Activated T-cell treated with anti-CD3 and anti-CD28 coated beads for 24 hours (primary cell): ENCODE measurements around the gene SUSD3.
"Not testable (repeated sequence)": the region's sequence is repeated elsewhere in the genome, so short reads cannot be mapped to it uniquely, and the experiment has no call there.

Experiments
- DNase-seq: peaks from one replicate; pipeline ENCODE4 v3.0.0-alpha.2; 2020; ENCODE audit warnings: low read depth

SUSD3 gene

GRCh38 chr9:93058355-93059010 lies at the start of gene SUSD3:
TSS of gene SUSD3 (plus strand) at chr9:93058701. CDS start at chr9:93058743, 42 bp downstream.
- peak; percentile 54 for DNase-seq

GRCh38 chr9:93009337-93010015 lies 49.0 kb upstream of the SUSD3 start:
- no peak for DNase-seq

GRCh38 chr9:93010056-93010455 lies 48.4 kb upstream of the SUSD3 start:
- DNase-seq: no peak

GRCh38 chr9:93010704-93011103 lies 47.8 kb upstream of the SUSD3 start:
- DNase-seq: no peak

- no peak for DNase-seq
These were observed 47.4 kb upstream of the SUSD3 start for GRCh38 chr9:93011114-93011513.

- DNase-seq: no peak
These were observed 45.3 kb upstream of the SUSD3 start for GRCh38 chr9:93012963-93013855.

- DNase-seq: no peak
These were observed 44.5 kb upstream of the SUSD3 start for GRCh38 chr9:93013856-93014582.

GRCh38 chr9:93015190-93015589 lies 43.3 kb upstream of the SUSD3 start:
- not testable (repeated sequence) for DNase-seq

GRCh38 chr9:93017621-93018020 lies 40.9 kb upstream of the SUSD3 start:
- DNase-seq: no peak

GRCh38 chr9:93020151-93020550 lies 38.4 kb upstream of the SUSD3 start:
- no peak for DNase-seq

GRCh38 chr9:93020771-93021670 lies 37.5 kb upstream of the SUSD3 start:
- DNase-seq: no peak

- DNase-seq: no peak
These were observed 36.4 kb upstream of the SUSD3 start for GRCh38 chr9:93022066-93022465.

- no peak for DNase-seq
These were observed 35.6 kb upstream of the SUSD3 start for GRCh38 chr9:93022721-93023520.

- no peak for DNase-seq
These were observed 35.0 kb upstream of the SUSD3 start for GRCh38 chr9:93023521-93023815.

GRCh38 chr9:93024646-93024910 lies 33.9 kb upstream of the SUSD3 start:
- DNase-seq: no peak

GRCh38 chr9:93024986-93025630 lies 33.4 kb upstream of the SUSD3 start:
- no peak for DNase-seq

- no peak for DNase-seq
These were observed 32.8 kb upstream of the SUSD3 start for GRCh38 chr9:93025736-93026135.

- no peak for DNase-seq
These were observed 31.9 kb upstream of the SUSD3 start for GRCh38 chr9:93026640-93027039.

- DNase-seq: no peak
These were observed 30.8 kb upstream of the SUSD3 start for GRCh38 chr9:93027750-93028149.

GRCh38 chr9:93028448-93029006 lies 30.0 kb upstream of the SUSD3 start:
- peak; percentile 40 for DNase-seq
